Measurements from ENCODE around the gene EYS. TPM values are rescaled to one million over a fixed set of nuclear protein-coding genes. Genes with fewer than 3 reads are reported as not detected.

Gene EYS
- total and polyA plus RNA-seq, 2 experiments from 2014 or later, result 0.04 TPM; not detected in 1

- no peaks in the 10 kb centered on the region for H3K79me2 ChIP-seq (ENCODE audit: insufficient read depth)
- H3K36me3 ChIP-seq (ENCODE audit: low read depth), result no peaks in the 10 kb centered on the region
- no peak overlapping the region for H3K27ac ChIP-seq
- no peaks in the 10 kb centered on the region for H3K27me3 ChIP-seq (replicated peaks; ENCODE audit: insufficient read depth)
- no peak overlapping the region for H2AFZ ChIP-seq
- H3K4me1 ChIP-seq (ENCODE audit: insufficient read depth), result no peaks in the 10 kb centered on the region
- H3K9me3 ChIP-seq (ENCODE audit: low read depth), result no peaks in the 10 kb centered on the region
- H3K9me2 ChIP-seq (ENCODE audit: insufficient read depth), result no peaks in the 10 kb centered on the region
- H3K4me2 ChIP-seq (ENCODE audit: unreplicated experiment), result no peak overlapping the region
- TF ChIP-seq EZH2 (IDR thresholded peaks at IDR 0.05; ENCODE audit: insufficient read depth, poor library complexity, severe bottlenecking) (no peak), EZH2phosphoT487 (IDR thresholded peaks at IDR 0.05; ENCODE audit: insufficient read depth, low read depth) (no peak)
- no peaks in the 10 kb centered on the region; the same call in 1 of the 2 replicates for H4K20me1 ChIP-seq (ENCODE audit: insufficient read depth)
- no peaks in the 10 kb centered on the region for H3F3A ChIP-seq (ENCODE audit: insufficient read depth)
- in situ Hi-C loops (cut with MboI), result no loop called here
- H3K9ac ChIP-seq, result no peak overlapping the region
- DNase-seq, result no peak
- H3K4me3 ChIP-seq, result no peak overlapping the region
Observed at GRCh38 chr6:64838726-64839125, 868.3 kb downstream of the EYS start.

- H3K9me3 ChIP-seq (ENCODE audit: low read depth), result no peaks in the 10 kb centered on the region
- H3F3A ChIP-seq (ENCODE audit: insufficient read depth), result no peaks in the 10 kb centered on the region
- H3K4me1 ChIP-seq (ENCODE audit: insufficient read depth), result no peaks in the 10 kb centered on the region
- no peaks in the 10 kb centered on the region for H3K27me3 ChIP-seq (replicated peaks; ENCODE audit: insufficient read depth)
- H3K9me2 ChIP-seq (ENCODE audit: insufficient read depth), result no peaks in the 10 kb centered on the region
- H3K79me2 ChIP-seq (ENCODE audit: insufficient read depth), result no peaks in the 10 kb centered on the region
- TF ChIP-seq EZH2phosphoT487 (IDR thresholded peaks at IDR 0.05; ENCODE audit: insufficient read depth, low read depth) (no peak), EZH2 (IDR thresholded peaks at IDR 0.05; ENCODE audit: insufficient read depth, poor library complexity, severe bottlenecking) (no peak)
- no peak for DNase-seq
- no peak overlapping the region for H3K4me3 ChIP-seq
- H3K4me2 ChIP-seq (ENCODE audit: unreplicated experiment), result no peak overlapping the region
- whole genome bisulfite sequencing, 2 experiments (ENCODE audit: low coverage in 1 of 2, low lambda C conversion rate in 2 of 2, missing lambda C conversion rate in 2 of 2), result 5 to 7% methylated on average over 2 of the region's 2 CpGs
- H3K27ac ChIP-seq, result no peak overlapping the region
- H2AFZ ChIP-seq, result no peak overlapping the region
- no peak overlapping the region for H3K9ac ChIP-seq
- no peaks in the 10 kb centered on the region for H3K36me3 ChIP-seq (ENCODE audit: low read depth)
- in situ Hi-C loops (cut with MboI), result no loop called here
- no peaks in the 10 kb centered on the region for H4K20me1 ChIP-seq (ENCODE audit: insufficient read depth)
Observed at GRCh38 chr6:64831680-64832079, 875.3 kb downstream of the EYS start.

DNA sequence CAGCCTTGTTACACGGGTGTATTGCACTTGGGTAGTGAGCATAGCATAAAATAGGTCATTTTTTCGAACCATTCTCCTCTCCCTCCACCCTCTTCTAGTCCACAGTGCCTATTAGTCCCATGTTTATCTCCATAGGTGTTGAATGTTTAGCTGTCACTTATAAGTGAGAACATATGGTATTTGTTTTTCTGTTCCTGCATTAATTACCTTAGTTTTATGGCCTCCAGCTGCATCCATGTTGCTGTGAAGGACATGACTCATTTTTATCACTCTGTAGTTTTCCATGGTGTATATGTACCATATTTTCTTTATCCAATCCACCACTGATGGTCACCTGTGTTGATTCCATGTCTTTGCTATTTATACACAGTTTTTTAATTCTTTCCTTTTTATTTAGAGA is 889.5 kb downstream of the EYS start:
- no peak overlapping the region for H3K27ac ChIP-seq
- H3K4me1 ChIP-seq (ENCODE audit: insufficient read depth), result no peaks in the 10 kb centered on the region
- no peaks in the 10 kb centered on the region for H3K79me2 ChIP-seq (ENCODE audit: insufficient read depth)
- in situ Hi-C loops (cut with MboI), result no loop called here
- no peak overlapping the region for H2AFZ ChIP-seq
- H3K9ac ChIP-seq, result no peak overlapping the region
- H3K9me3 ChIP-seq (ENCODE audit: low read depth), result no peaks in the 10 kb centered on the region
- TF ChIP-seq EZH2phosphoT487 (IDR thresholded peaks at IDR 0.05; ENCODE audit: insufficient read depth, low read depth) (no peak), EZH2 (IDR thresholded peaks at IDR 0.05; ENCODE audit: insufficient read depth, poor library complexity, severe bottlenecking) (no peak)
- DNase-seq, result no peak
- no peak overlapping the region for H3K4me2 ChIP-seq (ENCODE audit: unreplicated experiment)
- WGBS, 2 experiments (ENCODE audit: low coverage in 1 of 2, low lambda C conversion rate in 2 of 2, missing lambda C conversion rate in 2 of 2), result 11 to 16% methylated on average over 2 of the region's 2 CpGs
- no peaks in the 10 kb centered on the region for H3F3A ChIP-seq (ENCODE audit: insufficient read depth)
- H3K36me3 ChIP-seq (ENCODE audit: low read depth), result no peaks in the 10 kb centered on the region
- H3K4me3 ChIP-seq, result no peak overlapping the region
- H4K20me1 ChIP-seq (ENCODE audit: insufficient read depth), result no peaks in the 10 kb centered on the region
- no peaks in the 10 kb centered on the region for H3K9me2 ChIP-seq (ENCODE audit: insufficient read depth)
- H3K27me3 ChIP-seq (replicated peaks; ENCODE audit: insufficient read depth), result no peaks in the 10 kb centered on the region

- H3F3A ChIP-seq (ENCODE audit: insufficient read depth), result no peaks in the 10 kb centered on the region
- no peaks in the 10 kb centered on the region for H3K9me3 ChIP-seq (ENCODE audit: low read depth)
- no peaks in the 10 kb centered on the region for H3K79me2 ChIP-seq (ENCODE audit: insufficient read depth)
- no peaks in the 10 kb centered on the region for H3K27me3 ChIP-seq (replicated peaks; ENCODE audit: insufficient read depth)
- DNase-seq, result no peak
- no peaks in the 10 kb centered on the region for H4K20me1 ChIP-seq (ENCODE audit: insufficient read depth)
- H3K9ac ChIP-seq, result no peak overlapping the region
- 10 to 17% methylated on average over 2 of the region's 2 CpGs for WGBS, 2 experiments (ENCODE audit: low coverage in 1 of 2, low lambda C conversion rate in 2 of 2, missing lambda C conversion rate in 2 of 2)
- no peak overlapping the region for H2AFZ ChIP-seq
- no peak overlapping the region for H3K4me2 ChIP-seq (ENCODE audit: unreplicated experiment)
- TF ChIP-seq EZH2phosphoT487 (IDR thresholded peaks at IDR 0.05; ENCODE audit: insufficient read depth, low read depth) (no peak), EZH2 (IDR thresholded peaks at IDR 0.05; ENCODE audit: insufficient read depth, poor library complexity, severe bottlenecking) (no peak)
- H3K27ac ChIP-seq, result no peak overlapping the region
- H3K36me3 ChIP-seq (ENCODE audit: low read depth), result no peaks in the 10 kb centered on the region
- no peak overlapping the region for H3K4me3 ChIP-seq
- H3K9me2 ChIP-seq (ENCODE audit: insufficient read depth), result no peaks in the 10 kb centered on the region
- in situ Hi-C loops (cut with MboI), result no loop called here
- no peaks in the 10 kb centered on the region for H3K4me1 ChIP-seq (ENCODE audit: insufficient read depth)
Observed at GRCh38 chr6:64815718-64816117, 891.3 kb downstream of the EYS start.

DNA sequence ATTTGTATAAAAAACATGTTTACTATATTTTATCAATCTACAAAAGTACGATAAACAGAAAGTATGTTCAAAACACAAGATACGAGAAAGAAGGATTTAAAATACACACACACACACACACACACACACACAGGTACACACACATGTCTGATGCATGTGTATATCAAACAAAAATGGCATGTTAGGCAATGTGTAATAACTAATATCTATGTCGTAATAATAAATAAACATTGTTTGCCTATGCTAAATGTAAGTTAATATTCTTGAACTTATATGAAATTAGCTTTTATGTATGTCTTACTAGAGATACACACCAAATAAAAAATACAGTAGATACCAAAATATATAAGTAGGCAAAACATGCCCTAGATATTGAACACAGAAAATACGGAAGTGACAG is 894.9 kb downstream of the EYS start:
- no peak for DNase-seq
- H3F3A ChIP-seq (ENCODE audit: insufficient read depth), result no peaks in the 10 kb centered on the region
- H3K27me3 ChIP-seq (replicated peaks; ENCODE audit: insufficient read depth), result no peaks in the 10 kb centered on the region
- H3K4me3 ChIP-seq, result no peak overlapping the region
- no peaks in the 10 kb centered on the region for H3K36me3 ChIP-seq (ENCODE audit: low read depth)
- no peaks in the 10 kb centered on the region for H3K9me2 ChIP-seq (ENCODE audit: insufficient read depth)
- H3K27ac ChIP-seq, result no peak overlapping the region
- no peaks in the 10 kb centered on the region for H3K4me1 ChIP-seq (ENCODE audit: insufficient read depth)
- H4K20me1 ChIP-seq (ENCODE audit: insufficient read depth), result no peaks in the 10 kb centered on the region
- no peak overlapping the region for H2AFZ ChIP-seq
- no peak overlapping the region for H3K9ac ChIP-seq
- TF ChIP-seq EZH2phosphoT487 (IDR thresholded peaks at IDR 0.05; ENCODE audit: insufficient read depth, low read depth), result no peak
- TF ChIP-seq EZH2 (IDR thresholded peaks at IDR 0.05; ENCODE audit: insufficient read depth, poor library complexity, severe bottlenecking), result no peak
- H3K9me3 ChIP-seq (ENCODE audit: low read depth), result no peaks in the 10 kb centered on the region
- H3K79me2 ChIP-seq (ENCODE audit: insufficient read depth), result no peaks in the 10 kb centered on the region
- WGBS, 2 experiments (ENCODE audit: low coverage in 1 of 2, low lambda C conversion rate in 2 of 2, missing lambda C conversion rate in 2 of 2), result 32 to 45% methylated on average over 4 of the region's 4 CpGs
- in situ Hi-C loops (cut with MboI), result no loop called here
- no peak overlapping the region for H3K4me2 ChIP-seq (ENCODE audit: unreplicated experiment)

Measured in GM23248 (cell line).